Retinal pigment epithelial cell (primary cell): ENCODE results near the gene CXCR6.

ENCODE experiments used
- DNase-seq: peaks from one replicate; pipeline ENCODE4 v3.0.0-alpha.2; 2010; ENCODE audit warnings: low read depth
- H3K4me3 ChIP-seq: 2 replicates; pipeline ENCODE4 v1.5.1; 2011; ENCODE audit warnings: mild to moderate bottlenecking, low read length, control low read depth, moderate library complexity
- TF ChIP-seq, protein P1 (sequence below): conservative IDR thresholded peaks from 2 replicates; pipeline ENCODE4 v1.5.1; 2011; ENCODE audit warnings: low read depth, low read length, control low read depth, inconsistent platforms

CXCR6 gene

GRCh38 chr3:45948311-45948781 is 5.1 kb downstream of the CXCR6 start:
- TF ChIP-seq, protein P1, sequence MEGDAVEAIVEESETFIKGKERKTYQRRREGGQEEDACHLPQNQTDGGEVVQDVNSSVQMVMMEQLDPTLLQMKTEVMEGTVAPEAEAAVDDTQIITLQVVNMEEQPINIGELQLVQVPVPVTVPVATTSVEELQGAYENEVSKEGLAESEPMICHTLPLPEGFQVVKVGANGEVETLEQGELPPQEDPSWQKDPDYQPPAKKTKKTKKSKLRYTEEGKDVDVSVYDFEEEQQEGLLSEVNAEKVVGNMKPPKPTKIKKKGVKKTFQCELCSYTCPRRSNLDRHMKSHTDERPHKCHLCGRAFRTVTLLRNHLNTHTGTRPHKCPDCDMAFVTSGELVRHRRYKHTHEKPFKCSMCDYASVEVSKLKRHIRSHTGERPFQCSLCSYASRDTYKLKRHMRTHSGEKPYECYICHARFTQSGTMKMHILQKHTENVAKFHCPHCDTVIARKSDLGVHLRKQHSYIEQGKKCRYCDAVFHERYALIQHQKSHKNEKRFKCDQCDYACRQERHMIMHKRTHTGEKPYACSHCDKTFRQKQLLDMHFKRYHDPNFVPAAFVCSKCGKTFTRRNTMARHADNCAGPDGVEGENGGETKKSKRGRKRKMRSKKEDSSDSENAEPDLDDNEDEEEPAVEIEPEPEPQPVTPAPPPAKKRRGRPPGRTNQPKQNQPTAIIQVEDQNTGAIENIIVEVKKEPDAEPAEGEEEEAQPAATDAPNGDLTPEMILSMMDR, result no peak
- no peak overlapping the region for H3K4me3 ChIP-seq
- no peak for DNase-seq

GRCh38 chr3:45948881-45949280 is 5.6 kb downstream of the CXCR6 start:
- DNase-seq, result no peak
- no peak overlapping the region for H3K4me3 ChIP-seq
- TF ChIP-seq, protein P1, result no peak

- no peak overlapping the region for H3K4me3 ChIP-seq
- TF ChIP-seq, protein P1, result no peak
- DNase-seq, result no peak
These were observed 6.2 kb downstream of the CXCR6 start for GRCh38 chr3:45949432-45949831.

- DNase-seq, result no peak
- no peak overlapping the region for H3K4me3 ChIP-seq
- TF ChIP-seq, protein P1, result no peak
These were observed 6.9 kb downstream of the CXCR6 start for GRCh38 chr3:45950131-45950530.

DNA sequence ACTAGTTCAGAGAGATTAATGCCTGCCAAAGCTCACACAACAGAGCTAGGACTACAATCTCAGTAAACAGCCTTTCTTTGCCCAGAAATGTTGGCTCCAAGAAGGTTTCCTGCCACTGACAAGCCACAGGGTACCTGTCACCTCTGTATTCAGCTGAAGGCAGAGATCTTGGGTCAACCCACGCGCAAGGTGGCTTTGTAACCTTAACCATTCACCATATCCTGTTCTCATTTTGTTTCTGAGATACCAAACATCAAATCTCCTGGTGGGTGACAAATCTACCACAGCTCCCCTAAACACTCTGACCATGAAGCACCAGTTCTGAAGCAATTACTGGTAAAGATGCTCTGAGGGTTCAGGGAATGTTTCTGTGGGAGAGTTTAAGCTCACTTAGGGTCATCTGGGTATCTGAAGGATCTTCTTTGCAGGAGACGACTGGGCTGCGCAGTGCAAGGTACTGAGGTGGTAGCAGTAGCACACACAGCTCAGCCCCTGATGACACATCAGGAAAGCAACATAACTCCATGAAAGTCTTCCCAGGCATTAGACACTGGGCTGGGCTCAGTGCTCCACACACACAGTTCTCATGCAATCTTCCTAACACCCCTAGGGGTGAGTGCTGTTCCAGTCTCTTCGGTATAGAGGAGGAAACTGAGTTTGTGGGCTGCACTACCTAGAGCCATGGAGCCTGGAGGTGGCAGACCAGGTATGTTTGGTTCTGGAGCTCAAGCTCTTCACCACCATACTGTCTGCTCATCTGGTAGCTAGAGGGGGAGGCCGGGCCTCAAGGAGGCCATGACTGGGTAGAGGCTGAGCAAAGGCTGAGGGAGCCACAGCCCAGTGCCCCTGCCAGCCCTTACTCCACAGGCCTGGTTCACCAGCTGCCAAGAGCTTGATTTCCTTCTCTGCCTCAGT is 7.7 kb downstream of the CXCR6 start:
- TF ChIP-seq, protein P1, result no peak
- no peak overlapping the region for H3K4me3 ChIP-seq
- no peak for DNase-seq

DNA sequence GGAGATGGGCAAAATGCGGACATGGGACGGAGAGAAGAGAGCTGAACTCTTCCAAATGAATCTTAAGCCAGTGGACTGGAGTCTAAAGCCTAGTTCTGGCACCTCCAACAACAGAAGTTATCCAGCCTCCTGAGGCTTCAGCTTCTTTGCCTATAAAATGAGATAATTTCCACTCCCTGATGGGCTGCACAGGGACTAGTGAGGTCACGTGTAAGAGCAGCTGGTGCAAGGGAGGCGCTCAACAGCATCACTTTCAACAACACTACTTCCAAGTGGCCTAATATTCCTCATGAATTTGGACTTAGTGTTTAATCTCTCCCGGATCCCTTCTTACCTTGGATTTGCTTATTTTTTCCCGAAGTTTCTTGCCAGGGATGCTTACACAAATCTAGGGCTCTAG is 8.7 kb downstream of the CXCR6 start:
- no peak overlapping the region for H3K4me3 ChIP-seq
- no peak for DNase-seq
- TF ChIP-seq, protein P1, result no peak

- DNase-seq, result no peak
- TF ChIP-seq, protein P1, result no peak
- H3K4me3 ChIP-seq, result no peak overlapping the region
These were observed 9.2 kb downstream of the CXCR6 start for GRCh38 chr3:45952456-45952855.
